Measurements from ENCODE around the gene MILR1. TPM values are rescaled to one million over a fixed set of nuclear protein-coding genes. Genes with fewer than 3 reads are reported as not detected.
A peak's percentile ranks its signal among the peaks of the same experiment; 100 is the strongest.
"Not testable (repeated sequence)": the region's sequence is repeated elsewhere in the genome, so short reads cannot be mapped to it uniquely, and the experiment has no call there.

The MILR1 gene
- 21.6 and 23.7 TPM in 2 replicates for total RNA-seq (2014; rRNA removed; shearing (Covaris generic))

GRCh38 chr17:64448665-64449512, at the start of gene MILR1:
MILR1 (plus strand) TSS chr17:64449115; CDS start chr17:64449169, 54 bp downstream.
- peak; percentile 91 for DNase-seq (ENCODE audit: low read depth)

GRCh38 chr17:64399767-64400156, 49.2 kb upstream of the MILR1 start:
- DNase-seq (ENCODE audit: low read depth): no peak

- no peak for DNase-seq (ENCODE audit: low read depth)
These were observed 48.3 kb upstream of the MILR1 start for GRCh38 chr17:64400642-64401041.

GRCh38 chr17:64401244-64401860, 47.6 kb upstream of the MILR1 start:
- no peak for DNase-seq (ENCODE audit: low read depth)

GRCh38 chr17:64401941-64402340, 47.0 kb upstream of the MILR1 start:
- DNase-seq (ENCODE audit: low read depth): no peak

GRCh38 chr17:64402469-64402868, 46.4 kb upstream of the MILR1 start:
- DNase-seq (ENCODE audit: low read depth): no peak

GRCh38 chr17:64403881-64404460, 44.9 kb upstream of the MILR1 start:
- DNase-seq (ENCODE audit: low read depth): no peak

- DNase-seq (ENCODE audit: low read depth): peak; percentile 66
These were observed 42.4 kb upstream of the MILR1 start for GRCh38 chr17:64406321-64407200.

- peak; percentile 40 for DNase-seq (ENCODE audit: low read depth)
These were observed 38.0 kb upstream of the MILR1 start for GRCh38 chr17:64410750-64411490.

GRCh38 chr17:64411999-64412771, 36.7 kb upstream of the MILR1 start:
- no peak for DNase-seq (ENCODE audit: low read depth)

GRCh38 chr17:64412944-64413381, 36.0 kb upstream of the MILR1 start:
- no peak for DNase-seq (ENCODE audit: low read depth)

GRCh38 chr17:64413513-64413912, 35.4 kb upstream of the MILR1 start:
- DNase-seq (ENCODE audit: low read depth): no peak

GRCh38 chr17:64418506-64419339, 30.2 kb upstream of the MILR1 start:
- DNase-seq (ENCODE audit: low read depth): peak; percentile 75

GRCh38 chr17:64420143-64420670, 28.7 kb upstream of the MILR1 start:
- peak; percentile 74 for DNase-seq (ENCODE audit: low read depth)

- not testable (repeated sequence) for DNase-seq (ENCODE audit: low read depth)
These were observed 26.8 kb upstream of the MILR1 start for GRCh38 chr17:64422121-64422520.

GRCh38 chr17:64423881-64424280, 25.0 kb upstream of the MILR1 start:
- DNase-seq (ENCODE audit: low read depth): peak; percentile 54

- DNase-seq (ENCODE audit: low read depth): no peak
These were observed 24.5 kb upstream of the MILR1 start for GRCh38 chr17:64424324-64424849.

GRCh38 chr17:64425191-64425590, 23.7 kb upstream of the MILR1 start:
- DNase-seq (ENCODE audit: low read depth): no peak

- DNase-seq (ENCODE audit: low read depth): no peak
These were observed 22.3 kb upstream of the MILR1 start for GRCh38 chr17:64426596-64426995.
